ENCODE data around the gene OR7A10.

OR7A10 gene

DNA sequence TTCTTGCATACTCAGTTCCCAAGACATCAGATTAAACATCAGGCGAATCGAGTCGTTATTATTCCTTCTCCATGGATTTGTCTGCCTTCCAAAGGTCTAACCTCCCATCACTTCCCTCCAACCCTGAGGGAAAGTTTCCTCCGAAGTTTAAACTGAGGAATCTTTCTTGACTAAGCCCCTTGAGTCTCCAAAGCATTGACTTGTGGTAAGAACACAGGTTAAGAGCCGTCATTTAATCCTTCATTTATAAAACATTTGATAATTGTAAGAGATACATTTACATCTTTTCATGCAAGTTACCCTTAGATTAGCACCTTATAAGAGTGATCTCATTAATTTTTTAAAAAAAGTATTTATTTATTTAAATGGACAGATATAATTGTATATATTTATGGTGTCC, at the start of gene OR7A10:
TSS of gene OR7A10 (minus strand) at position 101 of the 400 bp plus-strand sequence. CDS start 7,045 bp downstream, outside the sequence.
- no peak for DNase-seq

DNA sequence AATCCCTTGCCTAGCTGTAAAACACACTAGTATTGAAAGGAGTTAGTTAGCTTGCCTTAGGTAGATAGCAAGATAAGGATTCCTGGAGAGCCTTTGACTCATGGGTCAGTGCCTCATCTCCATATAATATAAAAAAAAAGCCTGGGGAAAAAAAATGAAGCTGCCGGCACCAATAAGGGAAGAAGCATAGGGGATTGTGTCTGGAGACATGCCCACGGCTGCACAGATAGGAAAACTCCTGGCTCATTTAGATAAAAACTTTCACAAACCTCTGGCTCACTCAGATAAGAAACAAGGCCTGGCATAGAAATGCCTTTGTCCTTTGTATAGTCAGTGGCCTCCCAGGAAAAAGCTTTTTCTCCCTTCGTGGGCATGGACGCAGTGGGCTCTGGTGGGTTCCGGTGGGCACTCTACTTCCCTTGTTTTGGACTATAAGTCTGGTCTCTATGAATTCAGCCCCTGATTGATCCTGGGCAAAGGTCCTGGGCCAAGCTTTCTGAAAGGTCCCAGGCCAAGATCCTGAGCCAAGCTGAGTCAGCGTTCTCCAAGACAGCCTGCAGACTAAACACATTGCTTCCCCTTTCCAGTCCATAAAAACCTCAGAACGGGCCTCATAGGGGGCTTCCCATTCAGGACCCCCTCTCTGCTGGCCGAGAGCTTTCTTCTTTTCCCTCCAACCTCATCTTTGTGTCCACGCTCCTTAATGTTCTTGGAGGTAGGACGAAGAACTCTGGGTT, 42.1 kb upstream of the OR7A10 start:
- no peak for DNase-seq

DNA sequence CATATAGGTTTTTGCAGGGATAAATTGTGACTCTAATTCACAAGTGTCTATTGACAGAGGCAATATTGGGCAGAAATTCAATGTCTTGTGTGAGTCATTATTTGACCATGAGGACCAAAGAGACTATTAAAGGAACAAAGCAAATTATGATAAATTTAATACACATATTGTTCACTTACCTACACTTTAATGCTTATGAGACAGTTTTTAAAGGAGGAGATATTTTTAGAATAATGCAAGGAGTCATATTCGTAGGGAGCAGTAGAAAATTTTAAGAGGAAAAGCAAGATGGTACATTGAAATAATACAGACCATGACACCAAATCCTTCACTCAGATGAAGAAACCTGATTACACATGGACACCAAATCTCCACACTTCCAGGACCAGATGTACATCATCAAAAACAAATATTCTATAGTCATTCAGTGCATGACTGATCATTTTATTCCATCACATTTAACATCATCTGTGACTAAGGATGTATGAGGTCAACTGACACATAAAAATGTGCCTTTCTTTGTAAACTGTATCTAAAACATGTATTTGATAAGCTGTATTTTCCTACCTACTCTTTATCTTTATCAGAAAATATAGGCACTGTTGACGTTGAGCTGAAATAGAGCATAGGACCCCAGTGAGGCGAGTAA, 41.4 kb upstream of the OR7A10 start:
- no peak for DNase-seq

DNA sequence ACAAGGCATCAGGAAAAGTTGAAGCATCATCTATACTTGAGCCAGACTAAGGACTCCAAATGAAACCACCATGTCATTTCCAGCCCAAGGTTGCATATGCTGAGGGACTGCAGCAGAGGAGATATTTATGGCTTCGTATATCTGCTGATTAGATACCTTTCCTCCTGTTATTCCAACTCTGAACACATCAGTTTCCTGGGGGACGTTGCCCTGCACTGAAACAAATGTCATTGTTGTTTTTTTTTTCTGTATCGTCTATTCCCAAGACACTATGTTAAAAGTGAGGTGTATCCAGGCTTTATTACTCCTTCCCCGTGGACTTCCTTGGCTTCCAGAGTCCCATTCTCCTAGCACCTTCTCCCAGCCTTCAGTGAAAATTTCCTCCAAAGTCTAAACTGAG, 37.3 kb upstream of the OR7A10 start, which contains the start of gene OR7A17:
TSS of gene OR7A17 (minus strand) at position 101 of the 400 bp plus-strand sequence. CDS start 4,777 bp downstream, outside the sequence.
- DNase-seq = no peak

DNA sequence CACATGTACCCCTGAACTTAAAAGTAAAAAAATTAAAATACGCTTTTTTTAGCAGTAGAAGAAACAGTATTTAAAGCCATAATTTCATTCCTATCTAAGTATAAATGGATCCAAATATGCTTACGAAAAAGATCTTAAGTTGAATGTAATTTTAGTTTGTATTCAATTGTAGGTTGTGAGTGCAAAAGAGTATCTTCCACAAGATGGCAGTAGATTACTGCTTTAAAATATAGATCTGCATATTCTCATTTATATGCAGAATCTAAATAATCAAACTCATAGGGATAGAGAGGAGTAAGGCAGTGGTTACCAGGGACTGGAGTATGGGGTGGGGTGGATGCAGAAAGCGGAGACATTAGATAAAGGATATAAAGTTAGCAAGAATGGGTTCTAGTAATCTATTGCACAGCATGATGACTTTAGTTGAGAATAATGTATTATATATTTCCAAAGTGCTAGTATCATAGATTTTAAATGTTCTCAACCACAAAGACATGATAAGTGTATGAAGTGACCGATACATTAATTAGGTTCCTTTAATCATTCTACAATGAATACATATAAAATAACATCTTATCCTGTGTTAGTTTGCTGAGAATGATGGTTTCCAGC, 23.0 kb upstream of the OR7A10 start:
- DNase-seq = no peak

DNA sequence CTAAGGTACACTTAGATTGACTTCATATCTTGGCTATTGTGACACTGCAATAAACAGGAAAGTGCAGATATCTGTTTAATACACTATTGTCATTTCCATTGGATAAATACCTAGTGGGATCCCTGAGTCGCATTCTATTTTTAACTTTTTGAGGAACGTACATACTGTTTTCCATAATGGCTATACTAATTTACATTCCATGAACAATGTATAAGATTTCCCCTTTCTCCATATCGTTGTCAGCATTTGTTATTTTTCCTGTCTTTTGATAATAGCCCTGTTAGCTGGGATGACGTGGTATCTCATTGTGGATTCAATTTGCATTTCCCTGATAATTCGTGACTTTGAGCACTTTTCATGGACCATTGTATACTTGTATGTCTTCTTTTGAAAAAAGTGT, 19.8 kb upstream of the OR7A10 start:
- no peak for DNase-seq

DNA sequence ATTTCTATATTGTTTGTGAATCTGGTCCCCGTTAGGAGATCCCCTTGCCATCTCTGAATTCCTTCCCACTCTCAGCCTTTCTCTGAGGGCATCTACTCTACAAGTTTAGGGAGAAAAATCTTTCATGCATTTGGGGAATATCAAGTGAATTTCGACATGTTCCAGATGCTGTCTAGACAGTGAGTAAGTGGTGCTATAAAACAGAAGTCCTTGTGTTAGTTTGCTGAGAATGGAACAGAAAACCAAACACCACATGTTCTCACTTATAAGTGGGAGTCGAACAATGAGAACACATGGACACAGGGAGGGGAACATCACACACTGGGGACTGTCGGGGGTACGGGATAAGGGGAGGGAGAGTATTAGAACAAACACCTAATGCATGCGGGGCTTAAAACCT, 5.1 kb downstream of the OR7A10 start:
- no peak for DNase-seq

DNA sequence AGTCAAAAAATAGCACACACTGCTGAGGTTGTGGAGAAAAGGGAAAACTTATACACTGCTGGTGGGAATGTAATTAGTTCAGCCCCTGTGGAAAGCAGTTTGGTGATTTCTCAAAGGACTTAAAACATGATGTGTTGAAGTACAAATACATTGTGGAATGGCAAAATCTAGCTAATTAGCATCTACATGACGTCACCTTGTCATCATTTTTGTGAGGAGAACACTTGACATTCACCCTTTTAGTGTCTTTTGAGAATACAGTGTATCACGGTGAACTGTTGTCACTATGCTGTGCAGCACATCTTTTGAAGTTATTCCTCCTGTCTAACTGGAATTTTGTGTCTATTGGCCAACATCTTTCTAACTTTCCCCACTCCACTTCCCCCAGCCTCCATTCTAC, 5.6 kb downstream of the OR7A10 start:
- no peak for DNase-seq

DNA sequence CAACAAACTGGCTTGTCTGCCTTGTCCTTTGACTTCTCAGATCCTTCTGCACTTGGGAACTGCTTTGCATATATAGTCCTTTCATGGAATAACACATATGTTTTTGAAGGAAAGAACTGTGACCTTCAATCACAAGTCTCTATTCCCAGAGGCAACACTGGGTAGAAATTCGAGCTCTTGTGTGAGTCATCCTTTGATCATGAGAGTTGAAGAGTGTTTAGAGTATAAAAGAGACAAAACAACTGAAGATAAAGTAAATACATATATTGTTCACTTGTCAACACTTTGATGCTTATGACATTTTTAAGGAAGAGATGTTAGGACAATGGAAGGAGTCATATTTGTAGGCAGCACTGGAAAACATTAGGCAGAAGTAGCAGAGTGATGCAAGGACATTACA, 8.5 kb downstream of the OR7A10 start:
- no peak for DNase-seq

DNA sequence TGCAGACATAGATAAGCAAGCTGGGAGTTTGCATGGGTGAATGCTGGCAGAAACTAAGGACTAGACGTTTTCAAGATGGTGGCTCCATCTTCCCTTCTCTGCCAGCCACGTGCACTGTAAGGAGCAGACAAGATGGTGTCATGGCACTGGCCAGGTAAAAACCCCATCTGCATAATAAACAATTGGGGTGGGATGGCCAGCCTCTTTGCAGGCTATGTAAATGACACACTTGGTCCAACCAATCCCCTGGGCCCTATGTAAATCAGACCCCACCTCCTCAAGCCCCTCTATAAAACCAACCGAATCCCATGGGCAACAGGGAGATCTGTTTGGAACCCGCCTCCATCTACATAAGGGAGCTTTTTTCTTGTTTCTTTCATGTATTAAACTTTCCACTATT, 11.3 kb downstream of the OR7A10 start:
- DNase-seq = no peak

DNA sequence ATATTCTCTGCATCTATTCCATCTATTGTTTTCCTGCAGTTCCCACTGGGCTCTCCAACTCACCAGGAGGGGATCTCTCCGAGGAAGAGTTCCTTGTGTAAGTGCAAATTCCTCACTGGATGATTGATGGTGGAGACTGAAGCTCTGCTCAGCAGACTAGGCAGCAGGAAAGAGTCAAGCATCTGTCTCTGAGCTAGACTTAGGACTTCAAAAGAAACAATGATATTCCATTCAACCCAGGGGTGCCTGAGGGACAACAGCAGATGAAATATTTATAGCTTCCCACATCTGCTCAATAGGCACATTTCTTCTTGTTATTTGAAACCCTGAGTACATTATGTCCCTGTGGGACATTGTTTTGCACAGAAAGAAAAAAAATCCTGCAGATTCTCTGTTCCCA, 13.7 kb downstream of the OR7A10 start, which contains the start of the genes OR7A5 and OR7C1:
TSS of gene OR7A5 (minus strand) at position 175 of the 400 bp plus-strand sequence. CDS start 6,944 bp downstream, outside the sequence.
TSS of gene OR7C1 (minus strand) at position 175 of the 400 bp plus-strand sequence. CDS start 35,049 bp downstream, outside the sequence.
- DNase-seq = no peak

DNA sequence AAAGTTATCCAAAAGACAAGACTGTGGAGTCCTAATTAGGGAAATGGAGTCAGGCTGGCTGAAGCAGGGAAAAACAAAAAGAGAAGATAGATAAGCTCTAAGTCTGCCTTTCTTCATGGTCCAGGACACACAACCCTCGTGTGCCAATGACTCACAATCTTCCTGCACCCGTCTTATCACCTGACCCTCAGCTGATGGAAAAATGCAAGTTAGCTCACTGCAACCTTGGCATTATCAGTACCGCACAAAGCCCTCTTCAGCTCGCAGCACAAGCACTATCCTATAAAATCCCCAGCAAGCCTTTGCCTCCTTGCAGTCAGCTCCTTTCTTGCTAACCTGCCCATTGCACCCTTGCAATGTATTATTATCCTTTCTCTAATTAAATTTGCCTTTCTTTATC, 18.0 kb downstream of the OR7A10 start:
- no peak for DNase-seq

DNA sequence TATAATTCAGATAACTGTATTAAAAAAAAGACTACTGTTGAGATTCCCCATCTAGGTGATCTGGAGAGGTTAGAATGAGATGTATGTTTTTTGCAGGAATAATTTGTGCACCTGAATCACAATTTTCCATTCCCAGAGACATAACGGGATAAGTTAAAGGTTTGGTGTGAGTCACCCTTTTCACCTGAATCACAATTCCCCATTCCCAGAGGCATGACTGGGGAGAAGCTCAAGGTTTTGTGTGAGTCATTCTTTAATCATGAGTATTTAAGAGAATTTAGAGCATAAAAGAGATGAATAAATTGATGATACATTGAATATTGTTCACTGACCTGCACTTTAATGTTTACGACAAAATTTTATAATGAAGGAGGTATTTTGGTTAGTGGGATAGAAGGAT, 22.7 kb downstream of the OR7A10 start:
- DNase-seq = no peak

DNA sequence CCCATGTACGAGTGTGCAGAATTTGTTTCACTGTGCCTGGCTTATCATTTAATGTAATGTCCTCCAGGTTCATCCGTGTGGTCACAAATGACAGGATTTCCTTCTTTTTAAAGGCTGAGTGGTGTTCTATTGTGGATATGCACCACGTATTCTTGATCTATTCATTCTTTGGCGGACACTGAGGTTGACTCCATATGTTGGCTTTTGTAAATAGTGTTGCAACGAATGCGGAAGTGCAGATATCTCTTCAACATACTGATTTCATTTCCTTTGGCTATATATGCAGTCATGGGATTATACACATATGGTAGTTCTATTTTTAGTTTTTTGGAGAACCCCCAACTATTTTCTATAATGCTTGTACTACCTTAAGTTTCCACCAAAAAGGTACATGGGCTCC, 26.8 kb downstream of the OR7A10 start:
- DNase-seq = no peak

DNA sequence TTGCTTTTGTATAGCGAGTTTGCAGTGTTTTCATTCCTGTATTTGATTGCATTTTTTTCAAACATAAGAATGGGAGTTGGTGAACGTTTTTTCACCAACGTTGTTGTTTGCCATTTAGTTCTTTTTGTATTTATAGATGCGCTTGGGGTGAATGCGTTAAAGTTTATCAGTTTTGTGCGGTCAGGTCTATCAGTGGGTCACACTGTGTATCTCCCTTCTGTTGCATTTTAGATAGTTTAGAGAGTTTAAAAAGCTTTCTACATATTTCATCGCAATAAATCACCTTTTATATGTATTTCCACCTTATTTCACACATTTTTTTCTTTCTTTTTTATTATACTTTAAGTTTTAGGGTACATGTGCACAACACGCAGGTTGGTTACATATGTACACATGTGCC, 30.1 kb downstream of the OR7A10 start:
- no peak for DNase-seq

DNA sequence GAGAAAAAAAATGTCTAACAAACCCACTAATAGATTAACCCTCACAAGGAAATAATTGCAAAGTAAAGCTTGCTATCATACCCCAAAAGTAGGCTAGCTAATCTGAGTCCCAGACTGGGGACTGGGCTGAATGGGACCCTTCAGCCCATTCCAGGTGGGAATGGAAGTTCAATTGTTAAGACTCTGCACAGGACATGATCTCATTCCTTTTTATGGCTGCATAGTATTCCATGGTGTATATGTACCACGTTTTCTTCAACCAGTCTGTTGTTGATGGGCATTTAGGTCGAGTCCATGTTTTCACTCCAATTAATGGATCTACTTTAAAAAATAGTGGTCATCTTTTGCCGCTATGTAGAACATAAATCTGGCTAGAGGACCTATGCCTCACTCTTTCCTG, 31.7 kb downstream of the OR7A10 start:
- DNase-seq = no peak

DNA sequence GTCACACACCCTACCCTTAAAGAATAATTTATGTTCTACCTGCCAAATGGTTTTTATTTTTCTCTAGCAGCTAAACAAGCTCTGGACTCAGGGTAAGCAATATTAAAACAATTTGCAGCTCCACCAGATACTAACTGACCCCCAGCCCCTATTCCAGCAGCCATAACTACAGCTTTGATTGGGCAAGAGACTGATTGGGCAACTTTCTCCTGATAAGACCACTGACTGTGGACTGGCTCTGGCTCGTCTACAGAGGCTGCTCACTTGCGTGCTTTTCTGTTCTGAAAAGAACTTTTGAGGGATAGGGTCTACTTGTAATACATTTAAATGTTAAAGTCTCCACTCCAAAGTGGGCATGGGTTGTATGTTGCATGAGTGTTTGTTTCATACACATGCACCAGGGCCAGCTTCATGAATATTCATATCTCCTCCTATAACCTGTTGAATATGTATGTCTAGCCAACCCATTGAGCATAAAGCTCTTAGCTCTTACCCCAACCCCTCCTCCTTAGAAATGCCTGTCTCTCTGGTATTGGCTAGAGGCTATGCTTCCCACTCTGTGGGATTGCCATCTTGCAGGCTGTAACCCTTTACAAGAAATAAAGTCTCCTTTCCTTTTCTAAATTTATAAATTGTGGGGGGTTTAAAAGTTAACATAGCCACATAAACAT, 33.6 kb downstream of the OR7A10 start:
- DNase-seq = no peak

DNA sequence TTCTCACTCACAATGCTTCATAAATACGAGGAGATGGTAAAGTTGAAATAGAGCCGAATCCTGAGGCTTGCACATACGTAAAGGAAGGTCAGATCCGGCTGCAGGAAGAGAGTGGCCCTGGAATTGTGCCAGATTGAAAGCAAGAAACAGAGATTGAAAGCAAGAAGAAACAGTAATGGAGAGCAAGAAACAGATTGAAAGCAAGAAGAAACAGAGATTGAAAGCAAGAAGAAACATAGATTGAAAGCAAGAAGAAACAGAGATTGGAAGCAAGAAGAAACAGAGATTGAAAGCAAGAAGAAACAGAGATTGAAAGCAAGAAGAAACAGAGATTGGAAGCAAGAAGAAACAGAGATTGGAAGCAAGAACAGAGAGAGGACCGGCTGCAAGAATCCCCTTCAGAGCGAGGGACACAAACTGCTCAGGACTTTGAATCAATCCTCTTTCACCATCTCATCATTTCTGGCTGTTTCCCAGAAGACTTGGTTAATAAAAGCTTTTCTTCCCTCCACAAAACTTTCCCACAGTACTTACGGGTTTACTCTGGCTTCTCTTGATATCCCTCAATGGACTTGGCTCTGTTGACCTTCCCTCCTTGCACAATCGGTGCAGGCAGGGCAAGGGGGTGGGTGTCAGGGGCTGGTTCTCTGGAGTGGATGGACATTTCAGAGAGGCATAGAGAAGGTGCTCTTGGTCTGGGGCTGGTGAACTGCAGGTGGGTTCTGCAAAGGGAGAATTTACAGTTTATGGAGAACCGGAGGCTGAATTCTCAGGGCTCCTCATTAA, 39.3 kb downstream of the OR7A10 start:
- no peak for DNase-seq

DNA sequence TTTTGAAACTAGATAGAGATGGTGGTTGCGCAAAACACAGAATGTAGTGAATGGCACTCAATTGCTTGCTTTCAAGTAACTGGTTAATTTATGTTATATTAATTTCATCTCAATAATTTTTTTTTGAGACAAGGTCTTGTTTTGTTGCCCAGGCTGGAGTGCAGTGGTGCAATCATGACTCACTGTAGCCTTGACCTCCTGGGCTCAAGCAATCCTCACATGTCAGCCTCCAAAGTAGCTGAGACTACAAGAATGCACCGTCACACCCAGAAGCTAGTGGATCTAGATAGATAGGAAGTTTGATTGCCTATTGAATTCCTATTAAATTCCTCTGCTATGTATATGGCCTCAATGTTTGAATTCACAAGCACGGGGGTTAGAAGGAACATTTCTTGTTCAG, 44.0 kb downstream of the OR7A10 start:
- no peak for DNase-seq

DNA sequence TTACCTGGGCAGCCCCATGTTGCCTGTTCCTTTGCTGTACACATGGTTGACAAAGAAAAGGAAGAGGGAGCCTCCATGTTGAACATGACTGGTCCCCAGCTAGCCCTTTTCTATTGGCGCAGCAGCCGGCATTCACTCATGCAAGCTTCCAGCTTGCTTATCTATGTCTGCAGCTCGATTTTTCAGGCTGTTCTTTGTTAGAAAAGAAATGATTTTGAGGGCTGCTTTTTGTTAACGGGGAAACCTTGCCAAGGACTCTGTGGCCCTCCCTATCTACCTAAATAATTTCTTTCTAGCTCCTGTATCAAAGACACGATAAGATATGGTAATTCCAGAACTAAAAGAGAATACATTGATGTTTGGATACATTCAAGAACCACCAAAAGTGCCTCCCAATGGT, 50.0 kb downstream of the OR7A10 start:
- DNase-seq = no peak

DNA sequence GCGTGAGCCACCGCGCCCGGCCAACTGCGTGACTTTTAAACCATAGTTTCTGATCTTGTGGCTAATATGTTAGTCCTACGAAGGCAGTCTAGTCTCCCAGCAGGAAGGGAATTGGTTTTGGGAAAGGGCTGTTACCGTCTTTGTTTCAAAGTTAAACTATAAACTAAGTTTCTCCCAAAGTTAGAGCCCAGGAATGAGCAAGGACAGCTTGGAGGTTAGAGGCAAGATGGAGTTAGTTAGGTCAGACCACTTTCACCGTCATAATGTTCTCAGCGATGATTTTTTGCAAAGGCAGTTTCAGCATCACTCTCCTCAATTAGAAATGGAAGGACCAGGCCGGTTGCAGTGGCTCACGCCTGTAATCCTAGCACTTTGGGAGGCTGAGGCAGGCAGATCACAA, 52.7 kb downstream of the OR7A10 start:
- no peak for DNase-seq

DNA sequence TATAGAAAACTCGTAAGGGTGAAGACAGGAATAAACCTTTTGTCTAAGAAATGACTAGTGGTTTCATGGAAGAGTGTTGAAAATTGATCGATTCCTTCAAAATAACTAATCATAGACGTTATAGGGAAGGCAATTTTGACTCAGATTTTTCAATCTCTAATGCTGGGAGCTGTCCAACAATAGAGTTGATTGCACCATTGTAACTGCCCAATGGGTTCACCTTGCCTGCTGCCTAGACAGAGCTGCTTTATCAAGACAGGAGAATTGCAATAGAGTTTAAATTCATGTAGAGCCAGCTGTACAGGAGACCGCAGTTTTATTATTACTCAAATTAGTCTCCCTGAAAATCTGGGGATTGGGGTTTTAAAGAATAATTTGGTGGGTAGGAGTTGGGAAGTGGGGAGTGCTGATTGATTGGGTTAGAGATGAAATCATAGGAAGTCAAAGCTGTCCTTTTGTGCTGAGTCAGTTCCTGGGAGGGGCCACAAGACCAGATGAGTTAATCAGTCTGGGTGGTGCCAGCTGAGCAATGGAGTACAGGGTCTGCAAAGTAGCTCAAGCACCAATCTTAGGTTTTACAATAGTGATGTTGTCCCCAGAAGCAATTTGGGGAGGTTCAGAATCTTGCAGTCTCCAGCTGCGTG, 53.5 kb downstream of the OR7A10 start:
- no peak for DNase-seq

Data from activated CD4-positive, alpha-beta T cell treated with anti-CD3 and anti-CD28 coated beads for 4 hours (primary cell).